Stromal cell of bone marrow (primary cell): ENCODE data around the gene SUMO2.
"Not testable (repeated sequence)": the region's sequence is repeated elsewhere in the genome, so short reads cannot be mapped to it uniquely, and the experiment has no call there.

ENCODE experiments used
- DNase-seq: peaks from one replicate; pipeline ENCODE4 v3.0.0-alpha.2; 2012; ENCODE audit warnings: low read depth

SUMO2 gene

DNA sequence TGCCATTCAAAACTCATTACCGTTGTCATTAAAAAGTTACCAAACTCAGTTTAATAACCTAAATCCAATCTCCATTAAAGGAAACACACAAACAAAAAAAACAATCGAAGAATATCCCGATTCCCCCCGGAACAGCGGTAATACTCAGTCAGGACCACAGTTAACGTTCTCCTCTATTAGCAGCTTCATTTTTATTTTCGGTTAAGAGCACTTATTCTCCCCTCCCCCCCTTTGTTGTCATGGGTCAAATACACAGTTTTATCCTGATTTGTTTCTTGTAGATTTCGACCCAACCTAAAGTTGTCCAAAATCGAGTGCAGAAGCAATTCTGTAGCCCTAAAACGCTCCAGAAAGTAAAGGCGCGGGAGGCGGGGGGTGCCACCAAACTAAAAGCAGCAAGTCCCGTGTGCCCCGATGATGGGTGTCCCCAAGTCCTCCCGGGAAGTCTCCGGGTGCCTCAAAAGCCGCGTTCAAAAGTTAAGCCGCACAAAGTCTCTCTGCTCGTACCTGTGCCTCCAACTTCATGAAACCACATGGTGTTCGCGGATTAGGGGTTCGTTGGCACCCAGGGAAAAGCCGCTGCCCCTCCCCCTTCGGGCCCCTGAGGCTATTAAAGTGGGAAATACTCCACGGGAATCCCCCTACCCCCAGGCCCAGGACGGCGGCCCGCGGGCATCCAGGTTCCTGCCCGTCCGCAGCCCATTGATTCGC is 996 bp downstream of the SUMO2 start:
- no peak for DNase-seq

DNA sequence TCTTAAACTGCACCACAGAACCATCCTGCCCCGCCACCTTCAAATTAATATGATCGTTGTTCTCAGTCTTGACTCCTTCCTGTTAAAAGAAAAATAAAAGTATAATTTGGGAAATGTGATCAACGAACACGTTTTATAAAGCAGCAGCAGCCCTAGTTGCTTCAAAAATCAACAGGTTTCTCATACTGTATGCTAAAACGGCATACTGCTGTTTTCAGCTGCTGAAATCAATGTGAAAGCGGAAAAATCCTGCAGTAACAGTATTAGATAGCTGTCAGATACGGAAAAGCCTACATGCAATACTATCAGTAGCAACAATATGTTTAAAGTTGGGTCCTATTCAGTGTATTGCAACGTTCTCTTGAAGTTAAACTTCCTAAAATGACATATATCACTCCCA is 1.6 kb downstream of the SUMO2 start:
- DNase-seq = no peak

DNA sequence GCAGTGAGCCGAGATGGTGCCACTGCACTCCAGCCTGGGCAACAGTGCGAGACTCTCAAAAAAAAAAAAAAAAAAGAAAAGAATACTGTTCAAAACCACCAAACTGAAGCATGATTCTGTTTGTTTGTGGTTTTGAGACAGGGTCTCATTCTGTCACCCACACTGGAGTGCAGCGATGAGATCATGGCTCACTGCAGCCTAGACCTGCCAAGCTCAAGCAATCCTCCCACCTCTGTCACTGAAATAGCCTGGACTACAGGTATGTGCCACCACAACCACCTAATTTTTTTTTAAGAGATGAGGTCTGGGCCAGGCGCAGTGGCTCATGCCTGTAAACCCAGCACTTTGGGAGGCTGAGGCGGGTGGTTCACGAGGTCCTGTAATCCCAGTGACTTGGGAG is 4.3 kb downstream of the SUMO2 start:
- DNase-seq = no peak

DNA sequence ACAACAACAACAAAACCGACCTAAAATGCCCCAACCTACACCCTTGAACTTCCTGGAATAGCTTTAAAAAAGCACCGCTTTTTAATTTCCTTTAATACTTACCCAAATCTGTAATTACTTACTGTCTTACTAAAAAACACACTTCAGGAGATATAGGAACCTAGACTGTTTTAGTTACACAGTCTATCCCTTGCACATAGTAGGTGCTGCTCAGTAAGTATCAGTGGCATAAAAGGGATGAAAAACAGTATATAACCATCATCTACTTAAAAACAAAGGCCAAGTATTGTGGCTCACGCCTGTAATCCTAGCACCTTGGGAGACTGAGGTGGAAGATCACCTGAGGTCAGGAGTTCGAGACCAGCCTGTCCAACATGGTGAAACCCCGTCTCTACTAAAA is 6.1 kb downstream of the SUMO2 start:
- no peak for DNase-seq

DNA sequence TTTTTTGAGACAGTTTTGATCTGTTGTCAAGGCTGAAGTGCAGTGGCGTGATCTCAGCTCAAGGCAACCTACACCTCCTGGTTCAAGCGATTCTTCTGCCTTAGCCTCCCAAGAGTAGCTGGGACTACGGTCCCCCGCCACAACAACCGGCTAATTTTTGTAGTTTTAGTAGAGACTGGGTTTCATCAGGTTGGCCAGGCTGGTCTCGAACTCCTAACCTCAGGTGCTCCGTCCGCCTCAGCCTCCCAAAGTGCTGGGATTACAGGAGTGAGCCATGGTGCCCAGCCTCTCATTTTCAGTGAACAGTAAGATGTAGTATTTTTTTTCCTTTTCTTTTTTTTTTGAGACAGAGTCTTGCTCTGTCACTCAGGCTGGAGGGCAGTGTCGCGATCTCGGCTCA is 7.8 kb downstream of the SUMO2 start:
- DNase-seq = no peak

DNA sequence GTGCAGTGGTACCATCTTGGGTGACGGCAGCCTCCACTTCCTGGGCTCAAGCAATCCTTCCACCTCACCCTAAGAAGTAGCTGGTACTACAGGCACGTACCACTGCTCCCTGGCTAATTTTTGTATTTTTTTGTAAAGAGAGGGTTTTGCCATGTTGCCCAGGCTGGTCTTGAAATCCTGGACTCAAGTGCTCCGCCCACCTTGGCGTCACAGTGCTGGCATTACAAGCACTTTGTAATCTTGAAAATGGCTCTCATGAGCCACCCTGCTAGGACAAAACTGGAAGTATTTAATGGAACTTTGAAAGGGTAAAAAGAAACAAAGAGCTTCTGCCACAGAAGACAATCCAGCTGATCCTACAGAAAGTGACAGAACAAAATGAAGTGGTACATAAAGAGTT is 9.2 kb downstream of the SUMO2 start:
- no peak for DNase-seq

DNA sequence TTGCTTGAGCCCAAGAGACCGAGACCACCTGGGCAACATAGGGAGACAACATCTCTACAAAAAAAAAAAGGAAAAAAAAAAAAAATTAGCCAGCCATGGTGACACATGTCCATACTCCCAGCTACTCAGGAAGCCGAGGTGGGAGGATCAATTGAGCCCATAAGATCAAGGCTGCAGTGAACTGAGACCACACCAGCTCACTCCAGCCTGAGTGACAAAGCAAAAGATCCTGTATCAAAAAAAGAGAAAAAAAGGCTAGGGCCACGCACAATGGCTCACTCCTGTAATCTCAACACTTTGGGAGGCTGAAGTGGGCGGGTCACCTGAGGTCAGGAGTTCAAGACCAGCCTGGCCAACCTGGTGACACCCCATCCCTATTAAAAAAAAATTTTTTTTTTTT is 13.8 kb downstream of the SUMO2 start:
- DNase-seq = no peak

DNA sequence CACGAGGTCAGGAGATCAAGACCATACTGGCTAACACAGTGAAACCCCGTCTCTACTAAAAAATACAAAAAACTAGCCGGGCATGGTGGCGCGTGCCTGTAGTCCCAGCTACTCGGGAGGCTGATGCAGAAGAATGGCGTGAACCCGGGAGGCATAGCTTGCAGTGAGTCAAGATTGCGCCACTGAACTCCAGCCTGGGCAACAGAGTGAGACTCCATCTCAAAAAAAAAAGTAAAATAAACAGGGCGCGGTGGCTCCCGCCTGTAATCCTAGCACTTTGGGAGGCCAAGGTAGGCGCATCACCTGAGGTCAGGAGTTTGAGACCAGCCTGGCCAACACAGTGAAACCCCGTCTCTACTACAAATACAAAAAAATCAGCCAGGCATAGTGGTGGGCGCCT is 18.2 kb downstream of the SUMO2 start:
- DNase-seq = not testable (repeated sequence)

DNA sequence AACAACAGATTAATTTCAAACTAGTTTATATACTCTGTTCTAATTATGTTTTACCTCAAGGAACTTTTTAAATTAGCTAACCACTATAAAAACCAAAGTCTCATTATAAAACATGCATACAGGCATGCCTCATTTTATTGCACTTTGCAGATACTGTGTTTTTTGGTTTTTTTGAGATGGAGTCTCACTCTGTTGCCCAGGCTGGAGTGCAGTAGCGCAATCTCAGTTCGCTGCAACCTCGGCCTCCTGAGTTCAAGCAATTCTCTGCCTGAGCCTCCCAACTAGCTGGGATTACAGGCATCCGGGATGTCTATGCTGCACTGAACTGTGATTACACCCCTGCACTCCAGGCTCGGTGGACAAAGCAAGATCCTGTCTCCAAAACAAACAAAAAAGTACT is 19.7 kb downstream of the SUMO2 start:
- no peak for DNase-seq

DNA sequence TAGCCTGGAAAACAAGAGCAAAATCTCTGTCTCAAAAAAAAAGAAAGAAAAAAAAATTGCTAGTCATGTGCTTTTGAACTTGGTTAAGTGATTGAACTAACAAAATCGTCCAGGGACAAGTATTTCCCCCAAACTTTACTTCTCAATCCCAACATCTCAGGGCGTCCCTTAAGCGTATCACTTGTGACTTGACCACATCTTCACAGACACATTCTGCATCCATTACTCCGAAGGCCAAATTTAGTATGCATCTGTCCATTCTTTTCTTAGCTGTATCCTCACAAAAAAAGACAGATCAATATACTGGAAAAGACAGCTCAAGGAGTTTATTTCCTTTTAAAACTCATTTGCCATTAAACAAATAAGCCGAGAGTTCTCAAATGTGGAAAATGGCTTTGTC is 22.5 kb downstream of the SUMO2 start:
- no peak for DNase-seq

DNA sequence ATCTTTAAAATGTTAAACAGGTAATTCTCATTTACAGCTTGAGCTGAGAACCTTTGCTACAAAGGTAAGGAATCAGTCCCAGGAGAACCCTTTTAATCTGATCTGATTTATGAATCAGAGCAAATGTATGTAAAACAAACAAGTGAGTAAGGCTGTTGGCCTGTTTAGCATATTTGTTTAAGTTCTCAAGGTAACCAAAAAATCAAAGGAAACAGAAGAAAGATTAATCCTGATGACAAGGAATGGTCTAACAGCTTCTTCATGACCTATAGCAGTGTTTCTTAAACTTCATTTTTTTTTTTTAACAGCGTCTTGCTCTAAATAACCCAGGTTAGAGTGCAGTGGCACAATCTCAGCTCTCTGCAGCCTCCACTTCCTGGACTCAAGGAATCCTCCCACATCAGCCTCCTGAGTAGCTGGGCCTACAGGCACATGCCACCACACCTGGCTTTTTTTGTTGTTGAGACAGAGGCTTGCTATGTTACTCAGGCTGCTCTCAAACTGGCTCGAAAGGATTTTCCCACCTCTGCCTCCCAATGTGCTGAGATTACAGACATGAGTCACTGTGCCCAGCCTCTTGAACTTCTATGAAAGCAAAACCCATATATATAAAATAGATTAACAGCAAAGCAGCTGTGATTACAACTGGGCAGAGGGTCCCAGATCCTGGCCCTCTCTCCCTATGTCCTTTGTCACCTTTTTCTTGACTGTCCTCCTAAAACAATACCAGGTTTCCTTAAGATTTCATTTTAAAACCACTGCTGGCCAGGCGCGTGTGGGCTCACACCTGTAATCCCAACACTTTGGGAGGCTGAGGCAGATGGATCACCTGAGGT is 23.3 kb downstream of the SUMO2 start:
- no peak for DNase-seq

DNA sequence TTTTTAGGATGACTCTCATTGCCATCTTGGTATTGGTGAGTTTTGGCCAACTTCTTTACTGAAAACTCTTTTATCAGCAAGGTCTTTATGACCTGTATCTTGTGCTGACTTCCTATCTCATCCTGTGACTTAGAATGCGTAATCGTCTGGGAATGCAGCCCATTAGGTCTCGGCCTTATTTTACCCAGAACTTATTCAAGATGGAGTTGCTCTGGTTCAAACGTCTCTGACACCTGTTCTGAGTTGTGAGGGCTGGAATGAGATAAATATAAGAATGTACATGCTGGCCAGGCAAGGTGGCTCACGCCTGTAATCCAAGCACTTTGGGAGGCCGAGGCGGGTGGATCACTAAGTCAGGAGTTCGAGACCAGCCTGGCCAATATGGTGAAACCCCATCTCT is 24.3 kb downstream of the SUMO2 start:
- DNase-seq = not testable (repeated sequence)

DNA sequence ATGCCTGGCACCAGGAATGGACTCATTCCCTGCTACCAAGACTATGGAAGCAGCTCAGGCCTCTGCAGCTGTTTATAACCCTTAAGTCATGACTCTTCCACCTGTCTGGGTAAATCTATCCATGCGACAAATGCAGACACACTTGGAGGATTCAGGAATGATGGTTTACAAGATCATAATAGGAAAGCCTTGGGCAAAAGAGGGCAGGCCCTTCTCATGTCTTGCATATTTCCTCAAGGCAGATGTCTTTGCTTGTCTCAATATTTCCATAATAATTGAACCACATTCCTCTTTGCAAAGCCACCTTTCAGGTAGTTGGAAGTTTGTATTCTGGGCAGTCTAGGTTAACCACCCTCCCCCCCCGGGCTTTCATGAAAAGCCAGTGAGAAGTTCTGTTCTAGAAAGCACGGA is 27.6 kb downstream of the SUMO2 start:
- DNase-seq = no peak

DNA sequence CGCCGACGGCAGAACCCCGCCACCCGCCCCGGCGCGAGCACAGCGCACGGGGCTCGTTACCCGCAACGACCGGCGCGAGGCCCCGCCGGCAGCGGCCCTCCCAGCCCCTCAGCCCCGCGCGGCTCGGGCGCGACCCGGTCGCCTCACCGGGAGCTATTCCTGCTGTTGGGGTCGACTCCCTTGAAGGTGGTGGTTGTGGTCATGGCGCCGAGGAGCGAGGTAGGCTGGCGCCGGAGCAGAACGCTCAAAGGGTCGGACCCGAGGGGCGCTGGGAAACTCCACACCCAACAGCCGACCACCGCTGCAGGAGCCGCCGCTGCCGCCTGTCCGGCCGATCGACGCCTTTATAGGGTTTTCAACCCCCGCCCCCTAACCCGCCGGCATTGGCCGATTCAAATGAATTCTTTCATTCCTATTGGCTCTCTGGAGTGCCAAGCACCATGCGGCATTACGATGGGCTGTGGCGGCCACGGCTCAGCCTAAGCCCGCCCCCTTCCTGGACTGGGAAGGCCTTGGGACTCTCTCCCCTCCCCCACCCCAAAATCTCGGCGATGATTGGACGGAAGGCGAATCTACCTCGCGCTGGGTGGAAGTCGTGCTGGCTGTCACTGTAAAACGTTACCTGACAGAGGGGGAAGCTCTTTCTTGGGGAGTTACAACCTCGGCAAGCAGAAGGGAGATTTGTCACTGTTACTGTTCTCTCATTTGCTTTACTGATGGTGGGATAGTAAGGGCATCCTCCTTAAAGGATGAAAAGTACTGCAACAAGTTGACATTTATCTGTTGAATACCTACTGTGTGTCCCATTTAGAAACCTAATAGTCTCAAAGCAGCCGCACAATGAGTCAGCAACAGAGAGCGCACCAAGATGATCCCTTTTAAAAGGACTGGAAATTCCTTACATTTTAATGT is 28.3 kb downstream of the SUMO2 start, which contains the start of gene JPT1:
Gene JPT1, minus strand, starts transcription at position 318 of the 912 bp plus-strand sequence. Its CDS starts 115 bp downstream, at position 203.
- DNase-seq = peak; percentile 98

DNA sequence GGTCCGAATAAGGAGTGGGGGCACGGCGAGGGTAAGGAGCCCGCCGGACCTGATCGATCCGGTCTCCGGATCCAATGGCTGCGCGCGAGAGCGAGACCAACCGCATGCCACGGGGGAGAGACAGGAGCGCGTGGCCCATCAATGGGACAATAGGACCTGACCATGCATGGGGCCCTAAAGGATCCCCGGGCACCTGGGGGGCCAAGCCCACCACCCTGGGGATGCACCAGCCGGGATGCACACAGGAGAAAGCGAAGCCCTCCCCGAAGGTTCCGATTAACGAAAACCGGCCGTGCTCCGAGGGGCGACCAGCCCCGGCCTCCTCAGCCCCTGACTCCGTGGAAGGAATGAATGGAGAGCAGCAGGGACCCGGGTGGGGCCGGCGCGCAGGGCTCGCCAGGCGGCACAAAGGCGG is 29.0 kb downstream of the SUMO2 start:
- DNase-seq = no peak

DNA sequence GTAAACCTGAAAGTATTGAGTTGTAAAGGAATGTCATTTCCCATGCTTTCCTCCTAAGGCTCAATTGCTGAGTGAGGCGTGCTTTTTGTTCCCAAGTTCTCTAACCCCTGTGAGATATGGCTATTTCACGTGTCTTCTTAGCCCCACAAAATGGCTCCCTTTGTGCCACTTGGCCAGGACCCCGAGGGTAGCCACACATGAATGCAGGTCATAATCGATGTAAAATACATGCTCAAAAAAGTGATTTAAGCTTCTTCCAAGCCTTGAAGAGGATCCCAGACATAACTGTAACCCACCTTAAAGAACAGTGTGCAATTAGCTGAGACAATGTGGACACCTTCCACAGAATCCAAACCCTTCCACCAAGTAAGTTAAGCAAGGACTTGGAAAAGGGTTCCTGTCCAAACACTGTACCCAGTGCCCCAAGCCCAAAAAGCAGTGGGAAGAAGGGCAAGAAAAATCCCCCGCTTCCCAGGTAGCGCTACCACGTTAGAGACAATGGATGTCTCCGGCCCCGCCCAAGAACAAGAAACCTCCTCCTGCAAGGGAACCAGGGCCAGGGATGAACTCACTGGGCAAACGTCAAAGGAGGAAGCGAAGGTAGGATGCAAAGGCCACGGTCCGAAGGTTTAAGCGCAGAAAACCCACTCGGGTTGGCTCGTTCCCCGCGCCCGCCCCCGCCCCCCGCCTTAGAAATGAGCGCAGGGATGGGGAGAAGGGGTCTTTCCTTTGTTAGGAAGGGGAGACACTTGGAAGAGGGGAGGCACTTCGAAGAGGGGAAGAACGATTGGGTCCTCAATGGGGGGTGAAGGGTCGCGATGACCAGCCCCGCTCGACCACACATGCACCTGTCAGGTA is 29.6 kb downstream of the SUMO2 start:
- DNase-seq = no peak

DNA sequence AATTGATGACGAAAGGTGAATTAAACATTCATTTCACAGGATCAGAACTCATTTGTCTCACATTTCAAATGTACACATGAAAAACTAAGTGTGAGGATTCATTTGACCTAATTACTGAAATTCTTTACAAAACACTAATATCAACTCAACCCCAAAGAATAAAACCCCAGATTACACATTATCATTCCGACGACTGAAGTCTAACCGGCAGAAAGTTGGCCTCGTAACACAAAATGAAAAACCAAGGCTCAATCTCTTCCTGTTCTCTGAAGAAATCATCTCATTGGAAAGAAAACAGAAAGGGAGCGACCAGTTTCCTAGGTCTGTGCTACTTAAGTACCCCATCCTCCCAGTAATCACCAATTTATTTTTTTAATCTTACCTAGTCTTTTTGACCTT is 30.2 kb downstream of the SUMO2 start:
- no peak for DNase-seq

DNA sequence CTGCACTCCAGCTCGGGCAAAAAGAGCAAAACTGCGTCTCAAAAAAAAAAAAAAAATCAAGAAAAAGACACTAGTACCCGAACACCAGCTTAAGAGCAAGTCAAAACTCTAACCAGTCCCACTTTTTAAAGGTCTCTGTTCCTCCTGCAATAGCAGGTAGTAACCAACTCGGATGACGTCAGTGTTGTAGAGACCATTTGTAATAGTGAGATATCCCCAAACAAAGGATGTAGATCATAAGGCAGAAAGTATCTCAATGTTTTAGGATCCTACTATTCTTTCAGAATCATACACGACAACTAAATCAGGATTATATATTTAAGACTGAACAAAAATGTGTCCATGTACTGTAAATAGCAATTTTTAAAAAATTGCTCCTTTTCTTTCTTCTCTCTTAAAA is 30.8 kb downstream of the SUMO2 start:
- DNase-seq = no peak

DNA sequence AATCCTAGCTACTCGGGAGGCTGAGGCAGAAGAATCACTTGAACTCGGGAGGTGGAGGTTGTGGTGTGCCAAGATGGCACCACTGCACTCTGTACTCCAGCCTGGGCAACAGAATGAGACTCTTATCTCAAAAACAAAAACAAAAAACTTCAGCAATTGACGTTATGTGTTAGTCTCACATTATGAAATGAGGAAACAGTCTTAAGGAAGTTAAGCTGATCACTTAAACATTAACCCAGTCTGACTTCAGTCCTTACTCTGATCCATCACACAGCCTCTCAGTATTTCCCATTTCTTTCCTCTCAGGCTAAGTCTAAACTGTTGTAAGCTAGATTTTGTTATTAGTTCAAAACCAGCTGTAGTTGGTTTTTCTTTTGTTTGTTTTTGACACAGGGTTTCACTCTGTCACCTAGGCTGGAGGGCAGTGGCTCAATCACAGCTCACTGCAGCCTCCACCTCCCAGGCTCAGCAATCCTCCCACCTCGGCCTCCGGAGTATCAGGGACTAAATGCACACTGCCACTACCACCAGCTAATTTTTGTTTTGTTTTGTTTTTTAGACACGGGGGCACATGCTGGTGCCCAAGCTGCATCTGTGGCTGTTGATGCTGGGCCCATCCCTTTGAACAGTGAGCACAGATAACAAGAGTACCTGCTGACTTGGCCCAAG is 34.7 kb downstream of the SUMO2 start:
- DNase-seq = no peak

DNA sequence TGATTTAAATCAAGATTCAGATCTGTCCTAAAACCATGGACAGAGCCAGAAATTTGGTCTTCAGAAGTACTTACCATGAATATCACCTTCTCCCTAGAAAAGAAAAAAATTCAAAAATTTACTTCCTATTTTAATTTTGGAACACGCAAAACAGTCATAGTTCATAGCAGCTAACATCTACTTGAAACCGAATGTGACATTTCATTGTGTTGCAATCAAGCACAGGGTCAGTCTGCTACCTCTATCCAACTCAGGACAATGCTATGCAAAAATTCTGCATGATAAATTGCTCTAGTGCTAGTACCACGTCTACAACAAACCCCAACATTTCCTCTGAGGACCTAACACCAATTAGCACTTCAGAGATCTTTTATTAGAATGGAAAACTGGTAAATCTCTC is 36.2 kb downstream of the SUMO2 start:
- no peak for DNase-seq
